Kidney (tissue), 14 donors: ENCODE measurements around the gene PARN. TPM values are rescaled to one million over a fixed set of nuclear protein-coding genes. Genes with fewer than 3 reads are reported as not detected.
A peak's percentile ranks its signal among the peaks of the same experiment; 100 is the strongest.
"Not testable (repeated sequence)": the region's sequence is repeated elsewhere in the genome, so short reads cannot be mapped to it uniquely, and the experiment has no call there.

ENCODE experiments used
- DNase-seq, 5 donors: peaks; one replicate each; pipeline ENCODE4 v3.0.0-alpha.2; 2013 to 2020
- FAIRE-seq: peaks from 2 replicates; lab custom pipeline; 2012; peaks lifted over from hg19 to GRCh38; lab: Jason Lieb, UNC
- H3K27ac ChIP-seq, 2 donors: one replicate each; pipeline ENCODE4 v1.7.0; 2013; ENCODE audit warnings: low read depth in 2 of 2, low read length in 2 of 2, inconsistent platforms in 1 of 2
- H3K27me3 ChIP-seq: one replicate; pipeline ENCODE4 v1.7.1; 2013; ENCODE audit warnings: low read length, inconsistent platforms; ENCODE audit not compliant: control insufficient read depth, insufficient read depth
- H3K36me3 ChIP-seq, 3 donors: one replicate each; pipeline versions ENCODE4 v1.7.0 to v1.7.1; 2013; ENCODE audit warnings: low read length in 3 of 3, control low read depth in 1 of 3, inconsistent platforms in 1 of 3; ENCODE audit not compliant: insufficient read depth in 3 of 3, control insufficient read depth in 2 of 3
- H3K4me1 ChIP-seq, 3 donors: one replicate each; pipeline versions ENCODE4 v1.7.0 to v1.7.1; 2013; ENCODE audit warnings: low read length in 3 of 3, inconsistent platforms in 1 of 3, low read depth in 1 of 3; ENCODE audit not compliant: control insufficient read depth in 2 of 3, insufficient read depth in 2 of 3
- H3K4me3 ChIP-seq, 3 donors: one replicate each; pipeline versions ENCODE4 v1.7.0 to v1.8.1; 2013; ENCODE audit warnings: low read length in 3 of 3, control low read depth in 1 of 3, inconsistent platforms in 1 of 3
- H3K9ac ChIP-seq, 3 donors: one replicate each; pipeline versions ENCODE4 v1.7.0 to v1.7.1; 2013; ENCODE audit warnings: low read length in 3 of 3, control low read depth in 1 of 3, inconsistent platforms in 1 of 3
- H3K9me3 ChIP-seq, 3 donors: one replicate each; pipeline versions ENCODE4 v1.7.0 to v1.7.1; 2013; ENCODE audit warnings: low read length in 3 of 3, control low read depth in 1 of 3, inconsistent platforms in 1 of 3; ENCODE audit not compliant: control insufficient read depth in 2 of 3, insufficient read depth in 1 of 3
- intact Hi-C: fragments of 100-400 bp; cut with DNase I; formaldehyde crosslinking; loops from one replicate; pipeline ENCODE4 v1.11.1; 2022
- polyA plus RNA-seq: library from polyadenylated mRNA; stranded (reverse); fragments of 350-450 nt; fragmentation: Illumina TruSeq; extraction: RNeasy Lipid Tissue Mini Kit (QIAGEN cat#74804); gene quantifications from one replicate; pipeline ENCODE4 v1.2.3, GENCODE V29; 2014; ENCODE audit warnings: low read depth, low replicate concordance; ENCODE audit not compliant: insufficient read depth
- total RNA-seq: library from RNA; stranded (reverse); fragmentation: NEBNext Ultra II Directional; extraction: Animal tissue kit (Norgen Biotek cat#: 25700); gene quantifications from one replicate; pipeline ENCODE4 v1.2.1, GENCODE V29; 2021
- TF ChIP-seq, protein P1 (sequence below): IDR thresholded peaks from 3 replicates; pipeline ENCODE4 v1.5.1; 2012; ENCODE audit warnings: mild to moderate bottlenecking, moderate library complexity, borderline replicate concordance; ENCODE audit not compliant: insufficient read depth; ENCODE audit errors: extremely low read depth
- donor health status: control.
- donor health status: control.
- donor health status: control.
- donor health status: control.
- donor health status: control.
- donor health status: DM: yes; HTN: yes; CAD: no.
- donor health status: Normal renal cell carcinoma (clear cell type).

Gene PARN
- total and polyA plus RNA-seq, 2 donors from 2014 or later = 17.3 to 32.5 TPM

DNA sequence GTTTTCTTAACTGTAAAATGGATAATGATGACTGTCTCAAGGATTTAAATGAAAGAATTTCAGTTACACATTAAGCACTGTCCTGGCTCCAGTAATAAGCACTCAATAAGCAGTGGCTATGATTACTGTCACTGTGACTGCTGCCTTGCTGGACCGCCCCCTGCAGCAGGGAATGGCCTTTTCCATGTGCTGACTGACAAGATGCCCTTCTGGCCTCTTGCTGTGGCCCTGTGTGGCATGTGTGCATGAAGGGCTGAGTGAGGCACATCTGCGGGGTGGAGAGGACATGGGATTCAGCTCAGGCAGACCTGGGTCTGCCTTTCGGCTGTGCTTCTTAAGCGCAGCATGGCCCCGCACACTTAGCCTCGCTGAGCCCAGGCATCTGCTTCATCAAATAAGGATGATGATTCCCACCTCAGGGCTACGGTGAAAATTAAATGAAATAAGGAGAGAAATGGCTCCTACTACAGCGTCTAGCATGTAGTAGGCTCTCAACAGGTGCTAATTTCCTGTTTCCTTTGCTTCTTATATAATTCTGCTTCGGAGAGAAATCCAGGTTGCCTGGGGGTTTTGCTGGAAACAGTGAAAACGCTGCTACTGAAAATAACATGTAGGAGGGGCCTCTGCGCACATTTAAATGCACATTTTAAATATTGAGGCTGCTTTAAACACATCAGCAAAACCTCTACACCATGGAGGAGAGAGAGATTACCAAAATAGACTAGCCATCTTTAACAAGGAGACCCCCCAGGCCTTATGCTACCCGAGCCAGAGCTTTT lies 183.9 kb downstream of the PARN start:
- TF ChIP-seq, protein P1, sequence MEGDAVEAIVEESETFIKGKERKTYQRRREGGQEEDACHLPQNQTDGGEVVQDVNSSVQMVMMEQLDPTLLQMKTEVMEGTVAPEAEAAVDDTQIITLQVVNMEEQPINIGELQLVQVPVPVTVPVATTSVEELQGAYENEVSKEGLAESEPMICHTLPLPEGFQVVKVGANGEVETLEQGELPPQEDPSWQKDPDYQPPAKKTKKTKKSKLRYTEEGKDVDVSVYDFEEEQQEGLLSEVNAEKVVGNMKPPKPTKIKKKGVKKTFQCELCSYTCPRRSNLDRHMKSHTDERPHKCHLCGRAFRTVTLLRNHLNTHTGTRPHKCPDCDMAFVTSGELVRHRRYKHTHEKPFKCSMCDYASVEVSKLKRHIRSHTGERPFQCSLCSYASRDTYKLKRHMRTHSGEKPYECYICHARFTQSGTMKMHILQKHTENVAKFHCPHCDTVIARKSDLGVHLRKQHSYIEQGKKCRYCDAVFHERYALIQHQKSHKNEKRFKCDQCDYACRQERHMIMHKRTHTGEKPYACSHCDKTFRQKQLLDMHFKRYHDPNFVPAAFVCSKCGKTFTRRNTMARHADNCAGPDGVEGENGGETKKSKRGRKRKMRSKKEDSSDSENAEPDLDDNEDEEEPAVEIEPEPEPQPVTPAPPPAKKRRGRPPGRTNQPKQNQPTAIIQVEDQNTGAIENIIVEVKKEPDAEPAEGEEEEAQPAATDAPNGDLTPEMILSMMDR = no peak
- H3K4me1 ChIP-seq = peaks cover 0 to 2% (median 0%) of the 10 kb centered on the region in 3 donors
- peaks cover 0 to 11% (median 2%) of the 10 kb centered on the region in 3 donors for H3K36me3 ChIP-seq
- intact Hi-C loops = no loop called here
- H3K27me3 ChIP-seq = no peaks in the 10 kb centered on the region
- H3K9me3 ChIP-seq = no peaks in the 10 kb centered on the region
- H3K4me3 ChIP-seq = no peak overlapping the region
- no peak for FAIRE-seq
- no peak for DNase-seq
- no peak overlapping the region for H3K9ac ChIP-seq
- H3K27ac ChIP-seq = no peak overlapping the region

- intact Hi-C loops = no loop called here
- TF ChIP-seq, protein P1 = no peak
Measured at GRCh38 chr16:14444979-14445810, 184.9 kb downstream of the PARN start.

DNA sequence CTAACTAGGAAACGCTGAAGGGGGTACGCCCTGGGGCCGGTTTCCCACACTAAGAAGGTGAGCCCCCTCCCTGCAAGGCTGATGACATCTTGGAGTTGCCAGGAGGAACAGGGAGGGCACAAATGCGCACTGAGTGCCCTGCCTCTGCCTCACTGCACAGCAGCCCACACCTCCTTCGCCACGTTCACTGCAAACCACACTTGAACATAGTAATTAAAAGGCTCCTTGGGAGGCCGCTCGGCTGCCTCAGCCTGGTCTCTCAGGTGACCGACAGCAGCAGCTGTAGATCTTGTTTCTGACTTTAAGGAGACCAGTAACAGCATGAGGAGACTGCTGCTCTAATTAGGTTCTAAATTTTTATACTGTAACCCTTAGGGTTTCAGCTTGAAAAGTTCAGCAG lies 188.5 kb downstream of the PARN start:
- H3K4me1 ChIP-seq, H3K27ac ChIP-seq, H3K9ac ChIP-seq, H3K9me3 ChIP-seq, H3K27me3 ChIP-seq, FAIRE-seq, intact Hi-C loops, H3K4me3 ChIP-seq: not testable (repeated sequence)
- H3K36me3 ChIP-seq = peaks cover 0 to 11% (median 2%) of the 10 kb centered on the region in 3 donors
- peak in 4 of 5 donors; percentile 61 to 74 (median 69) for DNase-seq

More at GRCh38 chr16:14444979-14445810, 184.9 kb downstream of the PARN start:
- no peak for DNase-seq
- Histone ChIP-seq H3K4me3 (no peak overlapping the region), H3K27ac (no peak overlapping the region), H3K9ac (no peak overlapping the region), H3K9me3 (no peaks in the 10 kb centered on the region), H3K27me3 (no peaks in the 10 kb centered on the region), H3K4me1 (peaks cover 0 to 2% (median 0%) of the 10 kb centered on the region in 3 donors), H3K36me3 (peaks cover 0 to 11% (median 2%) of the 10 kb centered on the region in 3 donors)
- FAIRE-seq = no peak

- FAIRE-seq (no peak), DNase-seq (no peak)
- intact Hi-C loops = no loop called here
- H3K36me3 ChIP-seq = no peaks in the 10 kb centered on the region
- TF ChIP-seq, protein P1 = no peak
- H3K9me3 ChIP-seq = no peaks in the 10 kb centered on the region
- H3K4me1 ChIP-seq = peaks cover 0 to 2% (median 0%) of the 10 kb centered on the region in 3 donors
- no peak overlapping the region for H3K27ac ChIP-seq
- no peak overlapping the region for H3K9ac ChIP-seq
- no peaks in the 10 kb centered on the region for H3K27me3 ChIP-seq
- no peak overlapping the region for H3K4me3 ChIP-seq
Measured at GRCh38 chr16:14438256-14438655, 191.8 kb downstream of the PARN start.
